Osteoblast (primary cell): ENCODE measurements around the gene TRIO. TPM values are rescaled to one million over a fixed set of nuclear protein-coding genes. Genes with fewer than 3 reads are reported as not detected.

Experiments
- DNase-seq: peaks from one replicate; pipeline ENCODE4 v3.0.0; 2011; ENCODE audit warnings: low spot score, mixed read lengths; ENCODE audit not compliant: insufficient read length; ENCODE audit errors: missing footprints
- H2AFZ ChIP-seq: 2 replicates; pipeline ENCODE4 v1.6.0; 2011; ENCODE audit warnings: mild to moderate bottlenecking, low read length
- H3K27ac ChIP-seq: 2 replicates; pipeline ENCODE4 v1.5.1; 2011; ENCODE audit warnings: mild to moderate bottlenecking, low read depth, low read length, moderate library complexity
- H3K27me3 ChIP-seq: 2 replicates; pipeline ENCODE4 v1.6.0; 2012; ENCODE audit warnings: mild to moderate bottlenecking, control low read depth, inconsistent platforms, low read length, moderate library complexity; ENCODE audit not compliant: insufficient read depth
- H3K36me3 ChIP-seq: 2 replicates; pipeline ENCODE4 v1.5.1; 2011; ENCODE audit warnings: mild to moderate bottlenecking, low read length, control low read depth, moderate library complexity; ENCODE audit not compliant: insufficient read depth
- H3K4me1 ChIP-seq: 2 replicates; pipeline ENCODE4 v1.5.1; 2011; ENCODE audit warnings: mild to moderate bottlenecking, low read length, control low read depth, moderate library complexity; ENCODE audit not compliant: insufficient read depth
- H3K4me2 ChIP-seq: 2 replicates; pipeline ENCODE4 v1.6.0; 2011; ENCODE audit warnings: mild to moderate bottlenecking, low read length; ENCODE audit not compliant: insufficient read depth
- H3K4me3 ChIP-seq: fragments of 200-600 bp; sonication (generic); 3 replicates; pipeline ENCODE4 v1.5.1; 2012; ENCODE audit warnings: mild to moderate bottlenecking, low read length, inconsistent platforms; ENCODE audit not compliant: insufficient read depth
- H3K79me2 ChIP-seq: 2 replicates; pipeline ENCODE4 v1.6.0; 2012; ENCODE audit warnings: mild to moderate bottlenecking, low read length, control low read depth, inconsistent platforms; ENCODE audit not compliant: insufficient read depth
- H3K9me3 ChIP-seq: 2 replicates; pipeline ENCODE4 v1.5.1; 2011; ENCODE audit warnings: low read depth, low read length, control low read depth
- H4K20me1 ChIP-seq: 2 replicates; pipeline ENCODE4 v1.6.0; 2012; ENCODE audit warnings: mild to moderate bottlenecking, low read length, control low read depth; ENCODE audit not compliant: insufficient read depth
- CTCF ChIP-seq: IDR thresholded peaks from 2 replicates; pipeline ENCODE4 v1.5.1; 2011; ENCODE audit warnings: mild to moderate bottlenecking, low read depth, low read length, moderate library complexity; ENCODE audit errors: extremely low read depth
- total RNA-seq: library from RNA; depleted of rRNA; stranded (reverse); fragments of >200 nt; gene quantifications from 2 replicates; pipeline ENCODE4 v1.2.3, GENCODE V29; 2012

The TRIO gene
- total RNA-seq, 1 donor: 274 TPM

- Histone ChIP-seq H4K20me1 (peaks cover 51% of the 10 kb centered on the region), H2AFZ (no peak overlapping the region), H3K4me2 (no peak overlapping the region), H3K36me3 (peaks cover 63% of the 10 kb centered on the region), H3K27ac (no peak overlapping the region), H3K4me1 (peaks cover 3% of the 10 kb centered on the region), H3K9me3 (no peaks in the 10 kb centered on the region), H3K27me3 (no peaks in the 10 kb centered on the region), H3K4me3 (no peak overlapping the region), H3K79me2 (peaks cover 93% of the 10 kb centered on the region)
- no peak for DNase-seq
- TF ChIP-seq CTCF: no peak
Observed at GRCh38 chr5:14325369-14325768, 182.2 kb downstream of the TRIO start.

GRCh38 chr5:14326035-14326903 is 183.1 kb downstream of the TRIO start:
- TF ChIP-seq CTCF: peak; percentile 38
- Histone ChIP-seq H3K27ac (no peak overlapping the region), H3K4me3 (no peak overlapping the region), H3K36me3 (peaks cover 65% of the 10 kb centered on the region), H3K4me2 (no peak overlapping the region), H3K4me1 (peaks cover 3% of the 10 kb centered on the region), H3K9me3 (no peaks in the 10 kb centered on the region), H4K20me1 (peaks cover 46% of the 10 kb centered on the region), H3K27me3 (no peaks in the 10 kb centered on the region), H2AFZ (no peak overlapping the region), H3K79me2 (peaks cover 92% of the 10 kb centered on the region)
- DNase-seq: no peak

GRCh38 chr5:14327624-14328023 is 184.5 kb downstream of the TRIO start:
- Histone ChIP-seq H3K79me2 (peaks cover 91% of the 10 kb centered on the region), H4K20me1 (peaks cover 48% of the 10 kb centered on the region), H3K9me3 (no peaks in the 10 kb centered on the region), H3K27me3 (no peaks in the 10 kb centered on the region), H3K4me3 (no peak overlapping the region), H3K4me1 (peaks cover 2% of the 10 kb centered on the region), H3K4me2 (no peak overlapping the region), H2AFZ (no peak overlapping the region), H3K36me3 (peaks cover 70% of the 10 kb centered on the region), H3K27ac (no peak overlapping the region)
- no peak for DNase-seq
- no peak for TF ChIP-seq CTCF

GRCh38 chr5:14328144-14328543 is 185.0 kb downstream of the TRIO start:
- no peak overlapping the region for H3K27ac ChIP-seq
- H3K27me3 ChIP-seq: no peaks in the 10 kb centered on the region
- H4K20me1 ChIP-seq: peaks cover 48% of the 10 kb centered on the region
- H3K4me2 ChIP-seq: no peak overlapping the region
- H3K4me1 ChIP-seq: no peaks in the 10 kb centered on the region
- H3K4me3 ChIP-seq: no peak overlapping the region
- no peak overlapping the region for H2AFZ ChIP-seq
- H3K36me3 ChIP-seq: peaks cover 70% of the 10 kb centered on the region
- no peaks in the 10 kb centered on the region for H3K9me3 ChIP-seq
- no peak for DNase-seq
- no peak for TF ChIP-seq CTCF
- H3K79me2 ChIP-seq: peaks cover 91% of the 10 kb centered on the region
